ENCODE data around the gene KRTAP23-1.

Gene KRTAP23-1

GRCh38 chr21:30348506-30348905 is at the start of gene KRTAP23-1:
Gene KRTAP23-1 (minus strand): TSS chr21:30348606. CDS start chr21:30348606, 0 bp downstream.
- Histone ChIP-seq H3K9me2 (replicated peaks; ENCODE audit: insufficient read depth, low read length) (no peaks in the 10 kb centered on the region), H3K4me3 (ENCODE audit: insufficient read depth, low read length, poor library complexity, severe bottlenecking) (no peak within 1 kb of the TSS), H3F3A (ENCODE audit: insufficient read depth) (no peaks in the 10 kb centered on the region), H3K9me3 (ENCODE audit: insufficient read depth, low read length) (no peaks in the 10 kb centered on the region), H3K4me2 (ENCODE audit: low read depth, low read length, poor library complexity, severe bottlenecking) (no peak within 1 kb of the TSS), H3K9ac (ENCODE audit: low read length) (no peak within 1 kb of the TSS), H3K27ac (ENCODE audit: low read depth, low read length) (no peak within 1 kb of the TSS), H3K79me2 (ENCODE audit: insufficient read depth, low read length) (no peaks in the 10 kb centered on the region), H2AFZ (ENCODE audit: low read depth, low read length, severe bottlenecking) (no peak within 1 kb of the TSS), H3K27me3 (ENCODE audit: low read length) (no peaks in the 10 kb centered on the region), H4K20me1 (ENCODE audit: low read depth, low read length) (no peaks in the 10 kb centered on the region), H3K36me3 (ENCODE audit: low read length) (no peaks in the 10 kb centered on the region)
- TF ChIP-seq EZH2phosphoT487 (conservative IDR thresholded peaks at IDR 0.05; ENCODE audit: low read length) (no peak), CTCF (IDR thresholded peaks at IDR 0.05; ENCODE audit: insufficient read depth, low read length, poor library complexity, severe bottlenecking) (no peak)

- no peak within 1 kb of the TSS for H3K4me3 ChIP-seq (ENCODE audit: insufficient read depth, low read length, poor library complexity, severe bottlenecking)
- no peaks in the 10 kb centered on the region for H3K79me2 ChIP-seq (ENCODE audit: insufficient read depth, low read length)
- H4K20me1 ChIP-seq (ENCODE audit: low read depth, low read length) = no peaks in the 10 kb centered on the region
- TF ChIP-seq CTCF (IDR thresholded peaks at IDR 0.05; ENCODE audit: insufficient read depth, low read length, poor library complexity, severe bottlenecking) (no peak), EZH2phosphoT487 (conservative IDR thresholded peaks at IDR 0.05; ENCODE audit: low read length) (no peak)
- H2AFZ ChIP-seq (ENCODE audit: low read depth, low read length, severe bottlenecking) = no peak within 1 kb of the TSS
- H3K9me3 ChIP-seq (ENCODE audit: insufficient read depth, low read length) = no peaks in the 10 kb centered on the region
- H3F3A ChIP-seq (ENCODE audit: insufficient read depth) = no peaks in the 10 kb centered on the region
- no peak within 1 kb of the TSS for H3K4me2 ChIP-seq (ENCODE audit: low read depth, low read length, poor library complexity, severe bottlenecking)
- H3K27ac ChIP-seq (ENCODE audit: low read depth, low read length) = no peak within 1 kb of the TSS
- H3K9me2 ChIP-seq (replicated peaks; ENCODE audit: insufficient read depth, low read length) = no peaks in the 10 kb centered on the region
- H3K9ac ChIP-seq (ENCODE audit: low read length) = no peak within 1 kb of the TSS
- no peaks in the 10 kb centered on the region for H3K27me3 ChIP-seq (ENCODE audit: low read length)
- H3K36me3 ChIP-seq (ENCODE audit: low read length) = no peaks in the 10 kb centered on the region
Measured at GRCh38 chr21:30395731-30396130, 47.3 kb upstream of the KRTAP23-1 start, which contains the start of gene KRTAP13-1. Gene KRTAP13-1 (plus strand): TSS chr21:30396031. CDS start chr21:30396087, 56 bp downstream.

GRCh38 chr21:30391492-30392025 is 43.2 kb upstream of the KRTAP23-1 start:
- no peaks in the 10 kb centered on the region for H4K20me1 ChIP-seq (ENCODE audit: low read depth, low read length)
- H3K9me2 ChIP-seq (replicated peaks; ENCODE audit: insufficient read depth, low read length) = no peaks in the 10 kb centered on the region
- H3F3A ChIP-seq (ENCODE audit: insufficient read depth) = no peaks in the 10 kb centered on the region
- H3K4me2 ChIP-seq (ENCODE audit: low read depth, low read length, poor library complexity, severe bottlenecking) = no peak overlapping the region
- no peaks in the 10 kb centered on the region for H3K79me2 ChIP-seq (ENCODE audit: insufficient read depth, low read length)
- TF ChIP-seq CTCF (IDR thresholded peaks at IDR 0.05; ENCODE audit: insufficient read depth, low read length, poor library complexity, severe bottlenecking) (no peak), EZH2phosphoT487 (conservative IDR thresholded peaks at IDR 0.05; ENCODE audit: low read length) (no peak)
- no peaks in the 10 kb centered on the region for H3K27me3 ChIP-seq (ENCODE audit: low read length)
- H3K27ac ChIP-seq (ENCODE audit: low read depth, low read length) = no peak overlapping the region
- no peak overlapping the region for H2AFZ ChIP-seq (ENCODE audit: low read depth, low read length, severe bottlenecking)
- H3K4me3 ChIP-seq (ENCODE audit: insufficient read depth, low read length, poor library complexity, severe bottlenecking) = no peak overlapping the region
- no peak overlapping the region for H3K9ac ChIP-seq (ENCODE audit: low read length)
- H3K9me3 ChIP-seq (ENCODE audit: insufficient read depth, low read length) = peaks cover 4% of the 10 kb centered on the region; the same call in 1 of the 2 replicates
- no peaks in the 10 kb centered on the region for H3K36me3 ChIP-seq (ENCODE audit: low read length)

All from SU-DHL-6 (cell line).